Sciatic nerve (tissue), 2 donors: ENCODE results near the gene NGFR. TPM values are rescaled to one million over a fixed set of nuclear protein-coding genes. Genes with fewer than 3 reads are reported as not detected.

Experiments used
- ATAC-seq: fragments of 200-7000 bp; cut with Tn5 transposase; one replicate; pipeline ENCODE4 v1.9.1; 2020; ENCODE audit warnings: mild to moderate bottlenecking, moderate library complexity
- DNase-seq: peaks from one replicate; pipeline ENCODE4 v3.0.0-alpha.2; 2020; ENCODE audit warnings: low spot score
- intact Hi-C: fragments of 100-400 bp; cut with DNase I; formaldehyde crosslinking; loops from one replicate; pipeline ENCODE4 v1.14.2; 2022
- total RNA-seq: library from RNA; stranded (reverse); fragmentation: NEBNext Ultra II Directional; extraction: Animal tissue kit (Norgen Biotek cat#: 25700); gene quantifications from one replicate; pipeline ENCODE4 v1.2.1, GENCODE V29; 2021
- donor health status: DM: no; HTN: no; CAD: no.
- donor health status: DM: no; HTN: no; CAD: no.

Gene NGFR, protein sequence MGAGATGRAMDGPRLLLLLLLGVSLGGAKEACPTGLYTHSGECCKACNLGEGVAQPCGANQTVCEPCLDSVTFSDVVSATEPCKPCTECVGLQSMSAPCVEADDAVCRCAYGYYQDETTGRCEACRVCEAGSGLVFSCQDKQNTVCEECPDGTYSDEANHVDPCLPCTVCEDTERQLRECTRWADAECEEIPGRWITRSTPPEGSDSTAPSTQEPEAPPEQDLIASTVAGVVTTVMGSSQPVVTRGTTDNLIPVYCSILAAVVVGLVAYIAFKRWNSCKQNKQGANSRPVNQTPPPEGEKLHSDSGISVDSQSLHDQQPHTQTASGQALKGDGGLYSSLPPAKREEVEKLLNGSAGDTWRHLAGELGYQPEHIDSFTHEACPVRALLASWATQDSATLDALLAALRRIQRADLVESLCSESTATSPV
- 291 TPM for total RNA-seq

DNA sequence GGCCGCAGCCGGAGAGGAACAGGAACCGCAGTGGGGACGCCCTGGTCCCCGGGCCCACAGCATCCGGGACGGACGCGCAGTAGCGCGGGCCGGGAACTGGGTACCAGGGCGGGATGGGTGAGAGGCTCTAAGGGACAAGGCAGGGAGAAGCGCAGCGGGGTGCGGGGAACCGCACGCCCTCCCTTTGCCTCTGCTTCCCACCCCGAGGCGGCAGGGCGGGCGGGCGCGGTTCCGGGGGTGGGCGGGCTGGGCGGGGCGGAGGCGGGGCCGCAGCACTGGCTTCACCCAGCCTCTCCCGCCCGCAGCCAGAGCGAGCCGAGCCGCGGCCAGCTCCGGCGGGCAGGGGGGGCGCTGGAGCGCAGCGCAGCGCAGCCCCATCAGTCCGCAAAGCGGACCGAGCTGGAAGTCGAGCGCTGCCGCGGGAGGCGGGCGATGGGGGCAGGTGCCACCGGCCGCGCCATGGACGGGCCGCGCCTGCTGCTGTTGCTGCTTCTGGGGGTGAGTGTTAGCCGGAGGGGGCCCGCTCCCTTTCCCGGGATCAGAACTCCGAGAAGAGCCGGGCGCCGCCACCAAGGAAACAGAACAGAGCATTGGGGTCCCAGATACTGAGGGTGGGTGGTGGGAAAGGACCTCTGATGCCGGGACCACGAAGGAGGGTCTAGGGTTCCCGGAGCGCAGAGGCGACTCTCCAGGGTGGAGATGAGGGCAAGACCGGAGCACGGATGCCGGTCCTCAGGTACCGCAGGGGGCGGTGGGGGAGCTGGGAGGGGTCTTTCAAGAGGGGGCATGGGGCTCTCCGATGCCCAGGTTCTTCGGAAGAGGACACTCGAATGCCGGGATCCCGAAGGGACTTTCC, at the start of gene NGFR:
NGFR (plus strand) TSS at position 308 of the 856 bp plus-strand sequence; CDS start at position 433, 125 bp downstream.
- DNase-seq = no peak
- peak; percentile 79 for ATAC-seq
- intact Hi-C loops = no loop called here

DNA sequence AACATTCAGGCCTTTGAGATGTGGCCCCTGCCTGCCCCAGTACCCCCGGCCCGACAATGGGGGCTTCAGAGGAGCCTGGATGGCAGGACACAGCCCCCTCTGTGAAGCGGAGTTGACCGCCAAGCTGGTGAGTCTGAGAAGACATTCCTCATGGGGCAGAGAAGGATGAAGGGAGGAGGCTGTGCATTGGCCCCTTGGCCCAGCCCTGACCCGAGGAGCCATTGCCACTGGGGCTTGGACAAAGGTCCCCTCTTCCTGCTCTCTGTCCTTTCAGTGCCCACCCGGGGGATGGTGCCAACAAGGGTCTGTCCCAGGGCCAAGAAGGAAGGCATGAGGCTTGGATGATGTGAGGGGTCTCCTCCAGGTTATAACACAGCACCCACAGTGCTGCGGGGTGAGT, 49.5 kb upstream of the NGFR start:
- no peak for DNase-seq
- intact Hi-C loops = no loop called here
- no peak for ATAC-seq

DNA sequence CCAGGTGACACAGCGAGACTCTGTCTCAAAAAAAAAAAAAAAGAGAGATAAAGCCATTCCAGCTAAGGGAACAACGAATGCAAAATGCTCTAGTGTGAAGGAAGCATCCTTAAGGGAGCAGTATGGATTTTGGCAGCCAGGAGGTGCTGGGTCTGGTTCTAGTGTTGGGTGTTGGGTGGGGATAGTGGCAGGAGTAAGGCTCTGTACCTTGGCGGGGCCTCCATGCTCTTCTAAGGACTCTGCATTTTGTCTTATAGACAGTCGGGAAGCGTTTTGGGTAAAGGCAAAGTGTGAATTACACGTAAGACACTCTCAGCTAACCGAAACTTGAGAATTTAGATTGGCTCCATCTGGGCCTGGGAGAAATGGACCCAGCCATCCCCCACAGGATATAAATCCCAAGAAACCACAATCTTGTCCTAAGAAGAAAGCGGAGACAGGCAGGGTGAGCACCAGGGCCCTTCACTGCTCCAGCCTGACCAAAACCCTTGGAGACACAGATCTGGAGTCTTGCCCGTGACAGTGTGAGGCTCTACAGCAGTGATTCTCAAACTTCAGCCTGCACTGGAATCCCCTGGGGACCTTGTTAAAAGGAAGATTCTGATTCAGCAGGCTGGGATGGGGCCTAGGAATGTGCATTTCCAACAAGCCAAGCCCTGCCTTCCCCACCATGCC, 47.3 kb upstream of the NGFR start:
- DNase-seq (no peak), ATAC-seq (no peak)
- intact Hi-C loops = no loop called here

DNA sequence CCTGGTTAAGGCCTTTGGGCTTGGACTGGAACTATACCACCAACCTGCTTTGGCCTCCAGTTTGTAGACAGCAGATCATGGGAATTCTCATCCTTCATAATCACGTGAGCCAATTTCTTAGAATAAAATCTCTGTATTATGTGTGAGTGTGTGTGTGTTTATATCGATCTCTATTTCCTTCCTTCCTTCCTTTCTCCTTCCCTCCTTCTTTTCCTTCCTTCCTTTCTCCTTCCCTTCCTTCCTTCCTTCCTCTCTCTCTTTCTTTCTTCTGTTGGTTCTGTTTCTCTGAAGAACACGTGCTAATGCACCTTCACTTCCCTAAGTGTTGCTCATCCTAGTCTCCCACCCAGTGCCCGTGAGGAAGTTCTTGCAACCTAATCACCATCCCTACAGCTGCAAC, 44.9 kb upstream of the NGFR start:
- ATAC-seq (no peak), DNase-seq (no peak)
- intact Hi-C loops = no loop called here

DNA sequence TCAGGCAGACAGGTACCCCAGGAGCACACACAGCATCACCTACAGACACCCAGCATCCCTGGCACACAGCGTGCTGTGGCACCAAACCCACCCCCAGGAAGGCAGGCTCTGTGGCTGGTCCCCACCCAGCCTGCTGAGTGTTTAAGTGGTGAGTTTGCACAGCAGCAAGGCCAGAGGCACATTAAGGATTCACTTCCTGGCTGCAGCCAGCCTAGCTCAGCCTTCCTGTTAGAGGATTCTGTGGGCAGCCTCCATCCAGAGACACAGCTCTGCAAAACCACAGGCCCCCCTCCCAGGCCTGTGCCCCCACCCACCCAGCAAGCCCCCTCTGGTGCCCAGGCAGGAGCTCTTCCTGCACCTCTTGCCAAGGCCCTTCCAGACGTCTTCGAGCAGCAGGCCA, 44.4 kb upstream of the NGFR start:
- ATAC-seq = no peak
- DNase-seq = no peak
- intact Hi-C loops = no loop called here

DNA sequence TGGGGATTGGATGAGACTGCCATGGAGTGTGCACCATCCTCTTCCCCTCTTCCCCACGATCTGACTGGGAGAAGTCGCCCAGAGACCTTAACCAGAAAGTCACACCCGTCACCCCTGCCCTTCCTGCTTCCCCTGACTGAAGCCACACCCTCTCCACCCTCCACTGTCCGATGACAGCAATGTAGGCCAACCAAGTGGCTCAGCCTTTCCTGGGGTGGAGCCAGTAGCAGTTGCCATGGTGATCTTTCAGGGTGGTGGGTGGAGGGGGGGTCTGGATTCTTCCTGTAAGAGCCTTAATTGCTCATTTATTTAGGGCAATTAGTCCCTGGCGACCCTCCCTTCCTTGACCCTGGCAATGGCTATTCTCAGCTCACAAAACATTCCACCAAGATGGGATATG, 42.9 kb upstream of the NGFR start:
- intact Hi-C loops = no loop called here
- DNase-seq (no peak), ATAC-seq (peak; percentile 13)

DNA sequence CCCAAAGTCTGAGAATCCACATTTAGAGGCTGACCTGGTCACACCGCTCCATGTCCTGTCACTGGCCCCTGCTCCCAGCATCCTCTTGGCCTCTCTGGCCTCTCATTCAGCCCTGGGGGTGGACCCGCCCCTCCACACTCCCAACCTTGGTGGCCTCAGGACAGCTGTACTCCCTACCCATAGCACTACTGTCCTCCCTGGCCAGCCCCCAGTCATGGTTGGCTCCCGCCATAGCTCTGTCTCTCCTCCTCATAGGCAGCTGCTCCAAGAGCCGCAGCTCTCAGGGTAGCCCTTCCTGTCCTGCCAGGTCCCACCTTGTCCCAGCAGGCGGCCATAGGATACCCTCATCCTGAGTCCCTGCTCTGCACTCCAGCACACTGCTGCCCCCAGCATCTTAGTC, 42.4 kb upstream of the NGFR start:
- intact Hi-C loops = no loop called here
- no peak for DNase-seq
- no peak for ATAC-seq

DNA sequence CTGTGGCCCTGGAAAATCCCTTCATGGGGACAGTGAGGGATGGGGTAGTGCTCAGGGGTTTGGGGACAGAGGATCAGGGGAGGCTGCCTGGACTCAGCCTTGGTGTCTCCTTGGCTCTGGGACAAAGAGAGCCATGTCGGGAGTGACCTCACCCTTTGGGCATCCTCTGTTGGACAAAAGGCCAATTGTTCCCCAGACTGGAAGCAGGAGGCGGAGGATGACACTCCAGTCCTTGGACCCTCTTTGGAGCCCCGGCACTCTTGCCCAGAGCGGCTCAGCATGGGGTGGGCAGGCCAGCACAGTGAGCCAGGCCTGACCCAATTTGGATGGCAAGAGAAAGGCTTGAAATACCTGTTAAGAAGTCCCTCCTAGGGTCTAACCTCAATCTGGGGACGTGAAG, 41.0 kb upstream of the NGFR start:
- ATAC-seq = peak; percentile 62
- intact Hi-C loops = no loop called here
- DNase-seq = no peak

DNA sequence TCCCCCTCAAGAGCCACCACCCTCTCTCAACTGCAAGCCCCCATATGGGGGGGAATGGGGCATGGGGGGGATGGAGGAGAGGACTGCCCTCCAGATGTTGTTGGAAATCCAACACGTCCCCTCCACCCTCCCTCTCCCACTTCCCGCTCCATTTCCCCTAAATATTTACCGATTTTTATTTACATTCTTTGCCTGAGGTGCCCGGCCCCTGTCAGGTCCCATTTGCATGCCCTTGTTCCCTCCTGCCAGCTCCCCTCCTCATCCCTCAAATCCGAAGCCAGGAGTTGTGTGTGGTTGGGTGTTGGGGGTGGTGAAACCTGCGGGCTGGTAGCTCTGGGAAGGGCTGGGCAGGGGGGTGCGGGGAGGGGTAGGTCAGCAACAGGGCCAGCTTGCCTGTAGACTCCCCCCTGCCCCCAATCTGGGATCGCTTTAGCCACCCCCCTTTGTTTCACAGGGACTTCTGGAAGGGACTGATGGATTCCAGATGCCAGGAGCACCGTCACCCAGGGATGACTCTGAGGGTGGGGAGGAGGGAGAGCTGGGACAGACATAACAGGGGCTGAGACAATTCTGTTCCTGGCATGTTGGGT, 39.7 kb upstream of the NGFR start:
- no peak for DNase-seq
- intact Hi-C loops = no loop called here
- ATAC-seq = peak; percentile 34

DNA sequence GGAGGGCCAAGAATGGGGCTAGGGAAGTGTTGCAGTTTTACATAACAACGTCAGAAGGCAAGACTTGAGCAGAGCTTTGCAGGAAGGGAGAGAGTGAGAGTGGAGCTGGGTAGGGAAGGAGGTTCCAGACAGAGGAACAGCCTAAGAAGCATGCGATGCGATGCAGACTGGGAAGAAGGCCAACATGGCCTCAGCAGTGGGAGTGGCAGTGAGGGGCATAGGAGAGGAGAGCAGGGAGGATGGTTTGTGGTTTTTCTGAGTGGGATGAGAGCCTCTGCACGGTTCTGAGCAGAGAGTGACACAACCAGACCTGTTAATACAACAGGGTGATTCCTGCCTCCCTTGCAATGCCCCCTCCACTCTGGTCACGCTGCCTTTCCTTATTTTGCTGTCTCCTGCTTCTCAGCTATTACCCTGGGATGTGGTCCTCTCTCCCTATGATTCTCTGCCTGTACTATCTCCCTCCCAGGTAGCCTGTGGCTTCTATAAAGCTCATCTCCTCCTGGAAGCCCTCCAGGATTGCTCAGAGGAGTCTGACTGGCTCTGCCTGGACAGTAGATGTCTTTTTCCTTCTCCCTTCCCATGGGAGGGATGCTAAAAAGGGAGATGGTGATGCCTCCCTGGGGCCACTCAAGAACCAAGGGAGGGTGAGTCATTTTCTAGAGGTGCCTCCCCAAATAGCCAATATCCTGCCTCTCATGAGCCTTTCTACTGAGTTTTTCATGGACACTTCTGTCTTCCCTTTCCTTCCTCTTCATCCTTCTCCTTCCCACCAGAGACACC, 38.7 kb upstream of the NGFR start:
- DNase-seq (peak; percentile 71), ATAC-seq (peak; percentile 73)
- intact Hi-C loops = no loop called here

DNA sequence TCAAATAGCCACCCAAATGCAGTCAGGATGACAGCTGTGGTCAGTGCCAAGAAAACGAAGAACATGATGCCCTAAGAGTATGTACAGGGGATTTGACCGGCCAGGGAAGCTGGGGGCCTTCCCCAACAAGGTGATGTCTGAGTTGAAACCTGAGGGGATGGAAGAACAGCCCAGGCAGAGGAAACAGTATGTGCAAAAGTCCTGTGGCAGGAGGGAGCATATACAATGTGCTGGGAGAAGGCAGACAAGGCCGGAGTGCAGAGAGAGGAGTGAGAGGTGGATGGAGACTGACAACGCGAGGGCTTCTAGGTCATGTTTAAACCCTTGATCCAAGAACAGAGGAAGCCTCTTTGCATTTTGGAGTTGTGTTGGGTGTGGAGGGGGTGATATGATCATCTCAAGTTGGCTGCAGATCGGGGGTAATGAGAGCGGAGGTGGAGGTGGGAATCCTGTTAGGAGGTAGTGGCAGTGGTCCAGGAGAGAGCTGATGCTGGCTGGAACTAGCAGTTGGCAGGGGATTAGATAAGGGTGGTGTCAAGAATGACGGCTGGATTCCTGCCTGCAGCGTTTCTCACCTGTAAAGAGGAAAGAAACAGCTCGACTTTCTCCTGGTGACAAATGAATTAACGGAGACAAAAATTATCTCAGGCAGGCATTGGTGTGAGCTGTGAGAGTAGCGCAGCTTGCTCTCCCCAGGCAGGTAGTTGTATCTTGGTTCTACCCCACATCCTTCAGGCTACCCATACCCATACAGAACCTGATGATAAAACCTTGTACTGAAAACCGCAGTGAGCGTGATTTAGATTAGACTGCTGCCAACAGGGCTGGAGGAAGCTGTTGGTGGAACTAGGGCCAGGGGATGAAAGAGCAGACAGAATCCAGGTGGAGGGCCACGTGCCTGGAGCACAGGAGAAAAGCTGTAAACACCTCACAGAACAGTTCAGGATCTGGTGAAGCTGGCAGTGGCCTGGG, 37.2 kb upstream of the NGFR start:
- ATAC-seq (no peak), DNase-seq (no peak)
- intact Hi-C loops = no loop called here

DNA sequence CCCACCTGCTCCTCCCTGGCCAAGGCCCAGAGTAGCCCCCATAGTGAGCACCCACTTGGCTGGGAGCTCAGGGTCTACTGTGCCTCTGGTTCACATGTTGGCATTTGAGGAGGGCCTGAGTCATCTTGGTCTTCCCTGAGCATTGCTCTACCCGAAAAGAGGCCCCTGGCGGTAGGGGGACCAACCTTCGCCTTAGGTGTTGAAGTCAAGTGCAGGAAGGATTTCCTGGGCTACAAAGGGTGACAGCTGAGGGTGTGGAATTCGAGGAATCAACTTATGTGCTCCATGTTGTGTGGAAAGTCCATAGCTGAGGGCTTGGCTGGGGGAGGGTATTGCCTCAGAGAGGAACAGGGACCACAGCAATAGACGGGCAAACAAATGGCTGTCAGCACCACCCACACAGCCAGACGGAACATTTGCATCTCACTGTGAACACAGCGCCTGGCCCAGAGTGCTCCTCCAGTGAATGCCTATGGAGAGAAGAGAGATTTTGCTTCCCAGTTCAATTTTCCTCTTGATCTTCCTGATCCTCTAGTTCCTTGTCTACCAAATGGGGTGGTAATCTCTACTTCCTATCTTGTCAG, 35.6 kb upstream of the NGFR start:
- DNase-seq = no peak
- no peak for ATAC-seq
- intact Hi-C loops = no loop called here

DNA sequence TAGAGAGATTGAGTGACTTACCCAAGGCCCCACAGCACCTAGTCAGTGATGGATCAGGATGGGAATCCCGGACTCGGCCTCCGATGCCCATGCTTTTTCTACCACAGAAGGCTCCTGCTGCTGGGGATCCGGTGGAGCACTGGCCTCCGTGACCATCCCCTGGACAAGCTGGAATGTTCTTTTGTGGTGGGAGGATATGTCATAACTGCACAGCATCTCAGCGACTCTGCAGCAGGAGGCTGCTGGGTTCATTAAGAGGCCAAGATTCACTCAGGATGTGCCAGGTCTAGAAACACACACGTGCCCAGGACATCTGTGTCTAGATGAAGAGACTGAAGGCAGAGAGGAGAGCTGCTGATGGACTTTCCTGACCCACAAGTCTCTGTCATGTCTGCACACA, 34.7 kb upstream of the NGFR start:
- ATAC-seq (no peak), DNase-seq (no peak)
- intact Hi-C loops = no loop called here

DNA sequence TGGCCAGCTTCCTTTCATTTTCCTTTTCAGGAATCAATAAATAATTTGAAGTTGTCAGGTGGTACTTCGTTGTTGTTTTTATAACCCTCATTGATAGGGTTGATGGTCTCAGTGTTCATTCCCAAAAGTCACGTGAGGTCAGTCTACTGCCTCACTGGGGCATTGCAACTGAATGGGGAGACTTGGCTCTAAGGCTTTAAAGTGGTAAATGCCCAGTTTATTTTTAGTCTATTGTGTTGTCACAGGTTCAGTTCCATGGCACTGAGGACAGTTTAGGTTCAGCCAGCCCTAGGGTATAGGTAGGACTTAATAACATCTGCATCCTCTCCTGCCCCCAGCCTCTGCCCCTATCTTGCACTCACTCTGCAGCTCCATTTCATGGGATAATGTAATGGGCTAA, 33.5 kb upstream of the NGFR start:
- ATAC-seq (no peak), DNase-seq (no peak)
- intact Hi-C loops = no loop called here

DNA sequence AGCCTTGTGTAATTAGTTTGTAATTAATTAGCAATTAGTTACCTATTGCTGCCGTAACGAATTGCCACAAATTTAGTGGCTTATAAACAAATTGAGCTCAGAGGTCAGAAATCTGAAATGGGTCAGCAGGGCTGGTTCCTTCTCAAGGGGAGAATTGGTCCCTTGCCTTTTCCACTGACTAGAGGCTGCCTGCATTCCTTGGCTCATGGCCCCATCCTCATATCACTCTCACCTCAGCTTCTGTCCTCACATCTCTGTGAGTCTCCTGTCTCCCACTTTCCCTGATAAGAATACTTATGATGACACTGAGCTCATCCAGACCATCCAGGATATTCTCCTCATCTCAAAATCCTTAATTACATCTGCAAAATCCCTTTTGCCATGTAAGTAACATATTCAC, 31.0 kb upstream of the NGFR start:
- ATAC-seq (no peak), DNase-seq (no peak)
- intact Hi-C loops = no loop called here

DNA sequence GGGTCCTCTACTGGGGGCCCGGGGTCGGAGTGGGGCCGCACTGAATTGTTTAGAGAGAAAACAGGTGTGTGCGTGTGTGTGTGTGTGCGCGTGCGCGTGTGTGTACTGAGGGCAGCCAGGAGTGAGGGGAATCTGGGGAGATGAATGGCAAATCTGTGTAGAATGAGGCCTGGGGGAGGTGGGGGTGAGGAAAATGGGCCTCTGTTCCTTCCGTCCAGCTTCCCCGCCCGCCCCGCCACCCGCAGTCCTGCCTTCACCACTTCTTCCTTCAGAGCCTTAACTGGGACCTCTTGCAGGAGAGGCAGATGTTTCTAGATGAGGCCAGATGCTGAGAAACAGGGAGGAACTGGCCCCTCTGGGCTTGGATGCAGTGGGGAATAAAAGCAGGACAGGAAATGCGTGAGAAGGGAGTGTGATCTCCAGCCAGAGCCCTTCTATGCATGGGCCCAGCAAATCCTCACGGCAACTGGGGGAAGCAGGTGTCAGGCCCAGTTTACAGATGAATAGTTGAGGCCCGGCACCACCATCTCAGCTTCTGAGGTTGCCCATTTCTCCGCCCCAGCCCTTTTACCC, 29.7 kb upstream of the NGFR start:
- intact Hi-C loops = no loop called here
- DNase-seq = no peak
- ATAC-seq = no peak

DNA sequence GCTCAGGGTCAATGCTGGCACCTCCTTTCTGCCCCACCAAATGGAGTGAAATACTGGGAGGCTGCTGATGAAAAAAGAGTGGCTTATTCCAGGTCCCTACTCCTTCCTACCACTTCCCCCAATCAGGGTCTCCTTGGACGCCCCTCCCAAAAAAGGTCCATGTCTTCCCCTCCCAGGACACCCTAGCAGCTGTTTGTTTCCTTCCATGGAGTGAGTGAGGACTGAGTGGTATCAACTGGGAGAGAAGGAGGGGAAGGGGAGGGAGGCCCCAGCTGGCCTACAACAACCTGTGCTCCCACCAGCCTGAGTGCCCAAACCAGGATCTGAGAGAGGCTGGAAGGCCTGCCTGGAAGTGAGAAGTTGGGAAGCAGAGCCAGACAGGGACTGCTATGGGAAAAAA, 28.7 kb upstream of the NGFR start:
- intact Hi-C loops = no loop called here
- DNase-seq (no peak), ATAC-seq (no peak)
